AG09319 (cell line): ENCODE data around the gene NSD2.
"Not testable (repeated sequence)": the region's sequence is repeated elsewhere in the genome, so short reads cannot be mapped to it uniquely, and the experiment has no call there.

Source experiments
- DNase-seq: peaks from one replicate; pipeline ENCODE4 v3.0.0-alpha.2; 2010; ENCODE audit warnings: low read depth; ENCODE audit errors: extremely low read depth
- CTCF ChIP-seq: IDR thresholded peaks from 2 replicates; pipeline ENCODE4 v1.5.1; 2011; ENCODE audit warnings: low read depth, mild to moderate bottlenecking, inconsistent platforms, low read length, moderate library complexity

The NSD2 gene

GRCh38 chr4:1994938-1995337 lies 123.7 kb downstream of the NSD2 start:
- no peak for DNase-seq
- TF ChIP-seq CTCF: no peak

GRCh38 chr4:1996866-1997611 lies 125.8 kb downstream of the NSD2 start:
- no peak for TF ChIP-seq CTCF
- no peak for DNase-seq

- TF ChIP-seq CTCF: no peak
- DNase-seq: no peak
Measured at GRCh38 chr4:1997712-1998111, 126.5 kb downstream of the NSD2 start.

- TF ChIP-seq CTCF: no peak
- no peak for DNase-seq
Measured at GRCh38 chr4:1998296-1998695, 127.1 kb downstream of the NSD2 start.

- not testable (repeated sequence) for DNase-seq
Measured at GRCh38 chr4:1999308-1999707, 128.1 kb downstream of the NSD2 start.

- DNase-seq: not testable (repeated sequence)
Measured at GRCh38 chr4:2003361-2003760, 132.2 kb downstream of the NSD2 start.

- DNase-seq: no peak
- no peak for TF ChIP-seq CTCF
Measured at GRCh38 chr4:2006367-2006766, 135.2 kb downstream of the NSD2 start.

- no peak for DNase-seq
Measured at GRCh38 chr4:2006956-2007653, 135.9 kb downstream of the NSD2 start.

More at GRCh38 chr4:2006956-2007653, 135.9 kb downstream of the NSD2 start:
- no peak for TF ChIP-seq CTCF
